GM23338 (cell line): ENCODE measurements around the gene NT5M.
A peak's percentile ranks its signal among the peaks of the same experiment; 100 is the strongest.

Experiments
- CTCF ChIP-seq, 2 experiments: fragments of 200-600 bp in 1 of 2; sonication (generic) in 1 of 2; conservative IDR thresholded peaks; 2 replicates each; pipeline versions ENCODE4 v1.5.1 to v1.6.1; 2016 to 2017; ENCODE audit warnings: antibody characterized with exemption in 2 of 2, low read depth in 2 of 2, mild to moderate bottlenecking in 2 of 2, moderate library complexity in 1 of 2
- EZH2 ChIP-seq: fragments of 200-600 bp; sonication (generic); IDR thresholded peaks from one replicate; pipeline ENCODE4 v1.8.0; 2017; ENCODE audit warnings: antibody characterized with exemption, mild to moderate bottlenecking, low read depth; ENCODE audit not compliant: unreplicated experiment
- POLR2AphosphoS5 ChIP-seq: IDR thresholded peaks from 2 replicates; pipeline ENCODE4 v1.6.1; 2016; ENCODE audit warnings: antibody characterized with exemption, low read depth

GRCh38 chr17:17387498-17388362, 84.6 kb downstream of the NT5M start:
- peak; percentile 65 to 75 for TF ChIP-seq CTCF (conservative IDR thresholded peaks at IDR 0.05; ENCODE audit: low read depth in 2 of 2)
- TF ChIP-seq POLR2AphosphoS5, result no peak
- no peak for TF ChIP-seq EZH2
